ENCODE data around the gene CYB5A.

CYB5A gene

DNA sequence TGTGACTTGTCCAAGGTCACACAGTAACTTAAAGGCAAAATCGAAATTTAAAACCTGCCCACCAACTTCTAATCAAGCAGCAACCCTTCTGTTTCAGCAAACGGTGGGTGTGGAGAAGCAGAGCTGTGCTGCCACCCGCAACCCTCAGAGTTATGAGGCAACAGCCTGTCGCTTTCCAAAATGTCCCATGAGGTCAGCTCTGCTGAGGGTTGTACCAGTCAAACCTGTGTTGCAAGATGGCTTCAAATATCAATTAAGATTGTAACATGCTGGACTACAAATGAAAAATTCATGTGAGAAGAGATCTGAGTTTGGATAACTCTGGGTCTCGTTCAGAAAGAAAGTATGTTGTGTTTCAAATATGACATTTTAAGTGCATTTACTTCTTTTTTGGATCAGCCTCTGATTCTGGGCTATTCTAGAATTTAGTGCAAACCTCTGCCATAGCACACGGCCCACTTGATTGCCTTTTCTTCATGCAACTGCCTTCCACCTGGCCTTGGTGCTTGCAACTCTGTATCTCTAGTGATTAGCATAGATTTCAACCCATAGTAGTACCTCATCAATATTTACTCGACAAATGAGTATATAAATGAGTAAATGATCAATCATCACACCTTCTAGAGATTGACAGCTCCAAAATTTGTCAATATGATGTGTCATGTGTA lies 74.2 kb downstream of the CYB5A start:
- no peak overlapping the region for H2BK15ac ChIP-seq (ENCODE audit: low read depth, poor library complexity, severe bottlenecking)
- no peak overlapping the region for H4K91ac ChIP-seq (ENCODE audit: low read length)
- no peak overlapping the region for H4K8ac ChIP-seq (ENCODE audit: low read length)
- H2AFZ ChIP-seq (ENCODE audit: low read depth, low read length) = no peak overlapping the region
- H3K18ac ChIP-seq (ENCODE audit: low read depth in 1 of 2, low read length in 2 of 2) = no peak overlapping the region
- H3K4me3 ChIP-seq (ENCODE audit: insufficient read depth in 1 of 2, low read depth in 1 of 2, low read length in 2 of 2) = no peak overlapping the region
- no peak overlapping the region for H2AK5ac ChIP-seq (ENCODE audit: low read length, severe bottlenecking)
- H3K4me2 ChIP-seq (ENCODE audit: low read length, poor library complexity, severe bottlenecking) = no peak overlapping the region
- H2BK12ac ChIP-seq (ENCODE audit: low read length in 2 of 2) = no peak overlapping the region
- H3K27me3 ChIP-seq (ENCODE audit: control insufficient read depth in 1 of 2, insufficient read depth in 1 of 2, low read length in 2 of 2) = peaks cover 3 to 20% of the 10 kb centered on the region in 2 experiments
- H3K23ac ChIP-seq (ENCODE audit: low read length in 2 of 2) = no peak overlapping the region
- H3K36me3 ChIP-seq (ENCODE audit: control insufficient read depth in 1 of 2, insufficient read depth in 2 of 2, low read depth in 1 of 2, low read length in 2 of 2) = no peaks in the 10 kb centered on the region
- no peak overlapping the region for H3K27ac ChIP-seq (ENCODE audit: low read length, poor library complexity, severe bottlenecking)
- no peak for DNase-seq
- no peak overlapping the region for H2BK5ac ChIP-seq (ENCODE audit: low read depth, low read length, poor library complexity, severe bottlenecking)
- no peak overlapping the region for H2BK120ac ChIP-seq (ENCODE audit: low read depth, low read length)
- no peak overlapping the region for H3K4ac ChIP-seq (ENCODE audit: low read depth in 1 of 2, low read length in 2 of 2)
- H3K79me1 ChIP-seq (replicated peaks; ENCODE audit: low read length, poor library complexity, severe bottlenecking) = no peaks in the 10 kb centered on the region
- H3K9me3 ChIP-seq (ENCODE audit: control insufficient read depth, low read length) = no peaks in the 10 kb centered on the region
- H3K9ac ChIP-seq (ENCODE audit: low read length) = no peak overlapping the region
- H3K14ac ChIP-seq (ENCODE audit: low read length in 2 of 2) = no peak overlapping the region
- 87% methylated on average over 6 of the region's 7 CpGs for WGBS
- no peaks in the 10 kb centered on the region for H3K4me1 ChIP-seq (ENCODE audit: control insufficient read depth, insufficient read depth, low read depth, low read length)

DNA sequence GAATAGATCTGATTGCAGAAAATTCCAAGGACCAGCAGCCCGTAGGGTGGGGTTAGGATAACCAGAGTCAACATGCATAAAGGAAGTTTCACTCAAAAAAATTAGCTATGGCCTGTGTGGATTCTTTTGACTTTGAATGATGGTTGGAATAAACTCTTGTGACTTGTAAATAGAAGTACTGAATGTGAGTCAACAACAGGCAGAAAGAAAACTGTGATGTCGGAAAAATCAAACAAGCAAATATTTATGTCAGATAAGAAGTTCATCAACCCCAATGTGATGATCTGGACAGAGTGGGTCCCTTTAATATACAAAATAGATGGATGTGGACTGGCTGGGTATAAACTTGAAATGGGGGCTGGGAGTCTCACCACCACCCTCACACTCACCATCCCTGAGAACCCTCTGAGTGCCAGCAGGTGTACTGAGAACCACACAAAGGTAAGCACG lies 75.1 kb downstream of the CYB5A start:
- Histone ChIP-seq H3K4me3 (ENCODE audit: insufficient read depth in 1 of 2, low read depth in 1 of 2, low read length in 2 of 2) (no peak overlapping the region), H4K91ac (ENCODE audit: low read length) (no peak overlapping the region), H3K27me3 (ENCODE audit: control insufficient read depth in 1 of 2, insufficient read depth in 1 of 2, low read length in 2 of 2) (peaks cover 3 to 20% of the 10 kb centered on the region in 2 experiments), H3K14ac (ENCODE audit: low read length in 2 of 2) (no peak overlapping the region), H2BK5ac (ENCODE audit: low read depth, low read length, poor library complexity, severe bottlenecking) (no peak overlapping the region), H3K9ac (ENCODE audit: low read length) (no peak overlapping the region), H3K18ac (ENCODE audit: low read depth in 1 of 2, low read length in 2 of 2) (no peak overlapping the region), H2BK120ac (ENCODE audit: low read depth, low read length) (no peak overlapping the region), H3K27ac (ENCODE audit: low read length, poor library complexity, severe bottlenecking) (no peak overlapping the region), H3K4me1 (ENCODE audit: control insufficient read depth, insufficient read depth, low read depth, low read length) (no peaks in the 10 kb centered on the region), H2AK5ac (ENCODE audit: low read length, severe bottlenecking) (no peak overlapping the region), H2BK12ac (ENCODE audit: low read length in 2 of 2) (no peak overlapping the region), H3K4ac (ENCODE audit: low read depth in 1 of 2, low read length in 2 of 2) (no peak overlapping the region), H3K36me3 (ENCODE audit: control insufficient read depth in 1 of 2, insufficient read depth in 2 of 2, low read depth in 1 of 2, low read length in 2 of 2) (no peaks in the 10 kb centered on the region), H2BK15ac (ENCODE audit: low read depth, poor library complexity, severe bottlenecking) (no peak overlapping the region), H3K4me2 (ENCODE audit: low read length, poor library complexity, severe bottlenecking) (no peak overlapping the region), H3K23ac (ENCODE audit: low read length in 2 of 2) (no peak overlapping the region), H3K9me3 (ENCODE audit: control insufficient read depth, low read length) (no peaks in the 10 kb centered on the region), H2AFZ (ENCODE audit: low read depth, low read length) (no peak overlapping the region), H3K79me1 (replicated peaks; ENCODE audit: low read length, poor library complexity, severe bottlenecking) (no peaks in the 10 kb centered on the region), H4K8ac (ENCODE audit: low read length) (no peak overlapping the region)
- 97% methylated on average over 2 of the region's 3 CpGs for WGBS
- DNase-seq = no peak

- H3K36me3 ChIP-seq (ENCODE audit: control insufficient read depth in 1 of 2, insufficient read depth in 2 of 2, low read depth in 1 of 2, low read length in 2 of 2) = no peaks in the 10 kb centered on the region
- H2BK5ac ChIP-seq (ENCODE audit: low read depth, low read length, poor library complexity, severe bottlenecking) = no peak overlapping the region
- no peak overlapping the region for H3K9ac ChIP-seq (ENCODE audit: low read length)
- H3K23ac ChIP-seq (ENCODE audit: low read length in 2 of 2) = no peak overlapping the region
- H2AK5ac ChIP-seq (ENCODE audit: low read length, severe bottlenecking) = no peak overlapping the region
- no peaks in the 10 kb centered on the region for H3K9me3 ChIP-seq (ENCODE audit: control insufficient read depth, low read length)
- H4K8ac ChIP-seq (ENCODE audit: low read length) = no peak overlapping the region
- no peak overlapping the region for H3K27ac ChIP-seq (ENCODE audit: low read length, poor library complexity, severe bottlenecking)
- H3K18ac ChIP-seq (ENCODE audit: low read depth in 1 of 2, low read length in 2 of 2) = no peak overlapping the region
- H3K27me3 ChIP-seq (ENCODE audit: control insufficient read depth in 1 of 2, insufficient read depth in 1 of 2, low read length in 2 of 2) = peaks cover 3 to 20% of the 10 kb centered on the region in 2 experiments
- WGBS = 25% methylated on average over 1 of the region's 1 CpG
- DNase-seq = no peak
- H2BK12ac ChIP-seq (ENCODE audit: low read length in 2 of 2) = no peak overlapping the region
- H3K4me3 ChIP-seq (ENCODE audit: insufficient read depth in 1 of 2, low read depth in 1 of 2, low read length in 2 of 2) = no peak overlapping the region
- H3K14ac ChIP-seq (ENCODE audit: low read length in 2 of 2) = no peak overlapping the region
- no peak overlapping the region for H2BK15ac ChIP-seq (ENCODE audit: low read depth, poor library complexity, severe bottlenecking)
- no peak overlapping the region for H3K4ac ChIP-seq (ENCODE audit: low read depth in 1 of 2, low read length in 2 of 2)
- H2AFZ ChIP-seq (ENCODE audit: low read depth, low read length) = no peak overlapping the region
- H3K79me1 ChIP-seq (replicated peaks; ENCODE audit: low read length, poor library complexity, severe bottlenecking) = no peaks in the 10 kb centered on the region
- no peak overlapping the region for H2BK120ac ChIP-seq (ENCODE audit: low read depth, low read length)
- H3K4me2 ChIP-seq (ENCODE audit: low read length, poor library complexity, severe bottlenecking) = no peak overlapping the region
- H4K91ac ChIP-seq (ENCODE audit: low read length) = no peak overlapping the region
- no peaks in the 10 kb centered on the region for H3K4me1 ChIP-seq (ENCODE audit: control insufficient read depth, insufficient read depth, low read depth, low read length)
Observed at GRCh38 chr18:74215863-74216262, 75.9 kb downstream of the CYB5A start.

- Histone ChIP-seq H3K4me3 (ENCODE audit: insufficient read depth in 1 of 2, low read depth in 1 of 2, low read length in 2 of 2) (no peak overlapping the region), H2BK120ac (ENCODE audit: low read depth, low read length) (no peak overlapping the region), H2BK15ac (ENCODE audit: low read depth, poor library complexity, severe bottlenecking) (no peak overlapping the region), H4K8ac (ENCODE audit: low read length) (no peak overlapping the region), H3K9me3 (ENCODE audit: control insufficient read depth, low read length) (no peaks in the 10 kb centered on the region), H3K36me3 (ENCODE audit: control insufficient read depth in 1 of 2, insufficient read depth in 2 of 2, low read depth in 1 of 2, low read length in 2 of 2) (no peaks in the 10 kb centered on the region), H2BK12ac (ENCODE audit: low read length in 2 of 2) (no peak overlapping the region), H2BK5ac (ENCODE audit: low read depth, low read length, poor library complexity, severe bottlenecking) (no peak overlapping the region), H3K18ac (ENCODE audit: low read depth in 1 of 2, low read length in 2 of 2) (no peak overlapping the region), H3K4me2 (ENCODE audit: low read length, poor library complexity, severe bottlenecking) (no peak overlapping the region), H3K23ac (ENCODE audit: low read length in 2 of 2) (no peak overlapping the region), H3K79me1 (replicated peaks; ENCODE audit: low read length, poor library complexity, severe bottlenecking) (no peaks in the 10 kb centered on the region), H4K91ac (ENCODE audit: low read length) (no peak overlapping the region), H2AFZ (ENCODE audit: low read depth, low read length) (no peak overlapping the region), H3K14ac (ENCODE audit: low read length in 2 of 2) (no peak overlapping the region), H3K9ac (ENCODE audit: low read length) (no peak overlapping the region), H3K4ac (ENCODE audit: low read depth in 1 of 2, low read length in 2 of 2) (no peak overlapping the region), H2AK5ac (ENCODE audit: low read length, severe bottlenecking) (no peak overlapping the region), H3K27ac (ENCODE audit: low read length, poor library complexity, severe bottlenecking) (no peak overlapping the region), H3K27me3 (ENCODE audit: control insufficient read depth in 1 of 2, insufficient read depth in 1 of 2, low read length in 2 of 2) (peaks cover 3 to 20% of the 10 kb centered on the region in 2 experiments), H3K4me1 (ENCODE audit: control insufficient read depth, insufficient read depth, low read depth, low read length) (no peaks in the 10 kb centered on the region)
- DNase-seq = no peak
- 87% methylated on average over 3 of the region's 3 CpGs for WGBS
Observed at GRCh38 chr18:74213429-74213828, 78.3 kb downstream of the CYB5A start.
